HepG2 (cell line): ENCODE measurements around the gene FN1. TPM values are rescaled to one million over a fixed set of nuclear protein-coding genes. Genes with fewer than 3 reads are reported as not detected.

Source experiments
- ADNP ChIP-seq: sonication (generic); formaldehyde crosslinking; IDR thresholded peaks from 2 replicates; pipeline ENCODE4 v1.4.0; 2020; ENCODE audit warnings: missing genetic modification reagents
- BRD4 ChIP-seq: sonication (generic); formaldehyde crosslinking; IDR thresholded peaks from 2 replicates; pipeline ENCODE4 v1.4.0; 2020; ENCODE audit warnings: missing genetic modification reagents
- HINFP ChIP-seq: sonication (generic); formaldehyde crosslinking; IDR thresholded peaks from 2 replicates; pipeline ENCODE4 v1.4.0; 2020; ENCODE audit warnings: low read depth, mild to moderate bottlenecking, missing genetic modification reagents
- MAF1 ChIP-seq: sonication (generic); formaldehyde crosslinking; IDR thresholded peaks from 2 replicates; pipeline ENCODE4 v1.5.0; 2020; ENCODE audit warnings: missing genetic modification reagents, borderline replicate concordance
- MAX ChIP-seq: IDR thresholded peaks from 2 replicates; pipeline ENCODE4 v1.6.1; 2012; ENCODE audit warnings: inconsistent platforms
- NR2F2 ChIP-seq: IDR thresholded peaks from 2 replicates; pipeline ENCODE4 v1.6.1; 2012; ENCODE audit warnings: low read depth, inconsistent platforms, borderline replicate concordance
- PHF20 ChIP-seq: sonication (generic); formaldehyde crosslinking; IDR thresholded peaks from 2 replicates; pipeline ENCODE4 v1.5.0; 2020; ENCODE audit warnings: mild to moderate bottlenecking, missing genetic modification reagents
- PRDM10 ChIP-seq: sonication (generic); formaldehyde crosslinking; IDR thresholded peaks from 2 replicates; pipeline ENCODE4 v1.4.0; 2020; ENCODE audit warnings: low read depth, missing genetic modification reagents
- SRSF1 ChIP-seq: fragments of 200-400 bp; formaldehyde crosslinking; optimal IDR thresholded peaks from 2 replicates; pipeline ENCODE3; 2017; ENCODE audit warnings: mild to moderate bottlenecking, low read depth, low read length, moderate library complexity
- ZNF7 ChIP-seq: IDR thresholded peaks from 2 replicates; pipeline ENCODE4 v1.6.1; 2016; ENCODE audit warnings: missing biosample characterization, missing genetic modification reagents
- ZNF891 ChIP-seq: sonication (generic); formaldehyde crosslinking; IDR thresholded peaks from 2 replicates; pipeline ENCODE4 v1.5.0; 2020; ENCODE audit warnings: mild to moderate bottlenecking, missing genetic modification reagents
- ZSCAN31 ChIP-seq: sonication (generic); formaldehyde crosslinking; IDR thresholded peaks from 2 replicates; pipeline ENCODE4 v1.5.0; 2020; ENCODE audit warnings: low read depth, mild to moderate bottlenecking, missing genetic modification reagents
- polyA plus RNA-seq, 8 experiments: library from polyadenylated mRNA; depleted of rRNA in 3 of 8; stranded (reverse) in 7 of 8; unstranded in 1 of 8; fragments of >200 nt; fragmentation: Illumina TruSeq in 4 of 8; extraction: Trizol in 4 of 8; gene quantifications; 2 replicates each; pipeline versions ENCODE4 v1.2.1 to v1.2.3, GENCODE V29; 2011 to 2016; ENCODE audit warnings: low read depth in 4 of 8, missing spikeins in 1 of 8, mixed read lengths in 1 of 8; ENCODE audit not compliant: insufficient read depth in 1 of 8
- total RNA-seq, 5 experiments: library from RNA; depleted of rRNA; stranded (reverse); fragments of >200 nt; fragmentation: Illumina TruSeq; extraction: Trizol; gene quantifications; 2 replicates each; pipeline ENCODE4 v1.2.3, GENCODE V29; 2016; ENCODE audit warnings: low read depth in 1 of 5
- TF ChIP-seq, protein P1 (sequence below): IDR thresholded peaks from 2 replicates; pipeline ENCODE4 v1.6.1; 2016; ENCODE audit warnings: missing genetic modification reagents, missing compliant biosample characterization
- TF ChIP-seq, protein P2 (sequence below): sonication (generic); formaldehyde crosslinking; IDR thresholded peaks from 2 replicates; pipeline ENCODE4 v1.5.0; 2020; ENCODE audit warnings: mild to moderate bottlenecking, missing genetic modification reagents
- TF ChIP-seq, protein P3 (sequence below): sonication (generic); formaldehyde crosslinking; IDR thresholded peaks from 2 replicates; pipeline ENCODE4 v1.8.0; 2023; ENCODE audit warnings: mild to moderate bottlenecking, missing genetic modification reagents
- TF ChIP-seq, protein P4 (sequence below): sonication (generic); formaldehyde crosslinking; IDR thresholded peaks from 2 replicates; pipeline ENCODE4 v1.5.1; 2020; ENCODE audit warnings: missing genetic modification reagents, mild to moderate bottlenecking, borderline replicate concordance

FN1 gene
- total and polyA plus RNA-seq, 2 of the 13 experiments (the other 11 are each of a cell fraction or from before 2014, with no cell fraction given), result 1,847 to 6,471 TPM

DNA sequence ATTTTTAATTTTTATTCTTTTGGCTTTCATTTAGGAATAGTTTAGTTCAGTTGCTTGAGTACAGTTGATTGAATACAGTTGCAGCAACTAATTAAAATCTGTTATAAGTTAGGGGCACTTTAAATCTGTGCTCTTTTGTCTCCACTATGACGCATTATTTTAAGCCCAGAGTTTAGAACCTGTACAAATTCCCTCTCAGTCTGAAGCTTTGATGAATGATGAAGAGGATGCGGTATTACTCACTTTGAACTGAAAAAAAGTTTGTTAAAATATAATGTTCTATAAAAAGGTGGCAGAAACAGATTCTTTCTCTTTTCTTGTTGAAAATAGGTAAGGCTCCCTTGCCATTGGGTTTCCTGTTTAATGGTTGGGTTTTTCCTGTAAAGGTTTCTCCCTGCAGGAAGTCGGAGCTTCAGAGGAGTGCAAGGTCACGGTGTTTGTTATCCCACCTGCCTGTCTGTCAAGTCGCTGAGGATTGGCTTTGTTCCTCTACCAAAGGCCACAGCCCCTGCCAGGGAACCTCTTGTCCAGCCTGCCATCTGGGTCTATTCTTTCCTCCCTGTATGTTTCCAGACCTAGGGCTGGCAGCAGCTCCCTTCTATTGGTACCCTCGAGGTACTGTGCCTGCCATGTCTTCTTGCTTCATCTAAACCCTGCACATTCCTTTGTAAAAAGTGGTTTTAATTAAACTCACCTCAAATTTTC lies 43.8 kb upstream of the FN1 start (continued):
- 0 out of 2 replicates have a peak, but pooled peaks have one; percentile 47 for TF ChIP-seq HINFP (CRISPR knock-in tag)
- TF ChIP-seq NR2F2, result 0 out of 2 replicates have a peak, but pooled peaks have one; percentile 15
- no peak for TF ChIP-seq ZSCAN31 (CRISPR knock-in tag)
- TF ChIP-seq ADNP (CRISPR knock-in tag), result no peak
- TF ChIP-seq SRSF1, result no peak
- TF ChIP-seq, protein P1, sequence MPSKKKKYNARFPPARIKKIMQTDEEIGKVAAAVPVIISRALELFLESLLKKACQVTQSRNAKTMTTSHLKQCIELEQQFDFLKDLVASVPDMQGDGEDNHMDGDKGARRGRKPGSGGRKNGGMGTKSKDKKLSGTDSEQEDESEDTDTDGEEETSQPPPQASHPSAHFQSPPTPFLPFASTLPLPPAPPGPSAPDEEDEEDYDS (CRISPR knock-in tag), result peak; percentile 59; the same call in 1 of the 2 replicates
- no peak for TF ChIP-seq ZNF7 (CRISPR knock-in tag)
- TF ChIP-seq PHF20 (CRISPR knock-in tag), result no peak
- no peak for TF ChIP-seq MAF1 (CRISPR knock-in tag)
- TF ChIP-seq, protein P2, sequence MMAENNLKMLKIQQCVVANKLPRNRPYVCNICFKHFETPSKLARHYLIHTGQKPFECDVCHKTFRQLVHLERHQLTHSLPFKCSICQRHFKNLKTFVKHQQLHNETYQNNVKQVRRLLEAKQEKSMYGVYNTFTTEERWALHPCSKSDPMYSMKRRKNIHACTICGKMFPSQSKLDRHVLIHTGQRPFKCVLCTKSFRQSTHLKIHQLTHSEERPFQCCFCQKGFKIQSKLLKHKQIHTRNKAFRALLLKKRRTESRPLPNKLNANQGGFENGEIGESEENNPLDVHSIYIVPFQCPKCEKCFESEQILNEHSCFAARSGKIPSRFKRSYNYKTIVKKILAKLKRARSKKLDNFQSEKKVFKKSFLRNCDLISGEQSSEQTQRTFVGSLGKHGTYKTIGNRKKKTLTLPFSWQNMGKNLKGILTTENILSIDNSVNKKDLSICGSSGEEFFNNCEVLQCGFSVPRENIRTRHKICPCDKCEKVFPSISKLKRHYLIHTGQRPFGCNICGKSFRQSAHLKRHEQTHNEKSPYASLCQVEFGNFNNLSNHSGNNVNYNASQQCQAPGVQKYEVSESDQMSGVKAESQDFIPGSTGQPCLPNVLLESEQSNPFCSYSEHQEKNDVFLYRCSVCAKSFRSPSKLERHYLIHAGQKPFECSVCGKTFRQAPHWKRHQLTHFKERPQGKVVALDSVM (CRISPR knock-in tag), result no peak
- TF ChIP-seq, protein P3, sequence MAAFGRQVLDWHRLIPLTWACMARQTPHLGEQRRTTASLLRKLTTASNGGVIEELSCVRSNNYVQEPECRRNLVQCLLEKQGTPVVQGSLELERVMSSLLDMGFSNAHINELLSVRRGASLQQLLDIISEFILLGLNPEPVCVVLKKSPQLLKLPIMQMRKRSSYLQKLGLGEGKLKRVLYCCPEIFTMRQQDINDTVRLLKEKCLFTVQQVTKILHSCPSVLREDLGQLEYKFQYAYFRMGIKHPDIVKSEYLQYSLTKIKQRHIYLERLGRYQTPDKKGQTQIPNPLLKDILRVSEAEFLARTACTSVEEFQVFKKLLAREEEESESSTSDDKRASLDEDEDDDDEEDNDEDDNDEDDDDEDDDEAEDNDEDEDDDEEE, result no peak
- no peak for TF ChIP-seq ZNF891
- TF ChIP-seq BRD4 (CRISPR knock-in tag), result no peak
- TF ChIP-seq PRDM10 (CRISPR knock-in tag), result 0 out of 2 replicates have a peak, but pooled peaks have one; percentile 52
- peak; percentile 84 for TF ChIP-seq MAX
- TF ChIP-seq, protein P4, sequence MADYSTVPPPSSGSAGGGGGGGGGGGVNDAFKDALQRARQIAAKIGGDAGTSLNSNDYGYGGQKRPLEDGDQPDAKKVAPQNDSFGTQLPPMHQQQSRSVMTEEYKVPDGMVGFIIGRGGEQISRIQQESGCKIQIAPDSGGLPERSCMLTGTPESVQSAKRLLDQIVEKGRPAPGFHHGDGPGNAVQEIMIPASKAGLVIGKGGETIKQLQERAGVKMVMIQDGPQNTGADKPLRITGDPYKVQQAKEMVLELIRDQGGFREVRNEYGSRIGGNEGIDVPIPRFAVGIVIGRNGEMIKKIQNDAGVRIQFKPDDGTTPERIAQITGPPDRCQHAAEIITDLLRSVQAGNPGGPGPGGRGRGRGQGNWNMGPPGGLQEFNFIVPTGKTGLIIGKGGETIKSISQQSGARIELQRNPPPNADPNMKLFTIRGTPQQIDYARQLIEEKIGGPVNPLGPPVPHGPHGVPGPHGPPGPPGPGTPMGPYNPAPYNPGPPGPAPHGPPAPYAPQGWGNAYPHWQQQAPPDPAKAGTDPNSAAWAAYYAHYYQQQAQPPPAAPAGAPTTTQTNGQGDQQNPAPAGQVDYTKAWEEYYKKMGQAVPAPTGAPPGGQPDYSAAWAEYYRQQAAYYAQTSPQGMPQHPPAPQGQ (CRISPR knock-in tag), result no peak
